Sigmoid colon (tissue), 7 donors: ENCODE measurements around the gene THBS4. TPM values are rescaled to one million over a fixed set of nuclear protein-coding genes. Genes with fewer than 3 reads are reported as not detected.

Experiments
- DNase-seq: peaks from one replicate; pipeline ENCODE4 v3.0.0-alpha.2; 2019
- H3K27ac ChIP-seq, 4 donors: fragments of 200-600 bp; sonication (generic); one replicate each; pipeline ENCODE4 v1.5.1; 2016 to 2019; ENCODE audit warnings: mild to moderate bottlenecking in 1 of 4
- H3K27me3 ChIP-seq, 3 donors: fragments of 200-600 bp; sonication (generic); one replicate each; pipeline ENCODE4 v1.5.1; 2019; ENCODE audit warnings: mild to moderate bottlenecking in 1 of 3
- H3K36me3 ChIP-seq, 4 donors: fragments of 200-600 bp; sonication (generic); one replicate each; pipeline ENCODE4 v1.5.1; 2016 to 2019
- H3K4me1 ChIP-seq, 4 donors: fragments of 200-600 bp; sonication (generic); one replicate each; pipeline ENCODE4 v1.5.1; 2017 to 2019
- H3K4me3 ChIP-seq, 4 donors: fragments of 200-600 bp; sonication (generic); one replicate each; pipeline ENCODE4 v1.5.1; 2017 to 2019; ENCODE audit warnings: mild to moderate bottlenecking in 2 of 4, moderate library complexity in 1 of 4
- H3K9me3 ChIP-seq, 4 donors: fragments of 200-600 bp in 3 of 4; sonication (generic) in 3 of 4; one replicate each; pipeline versions ENCODE4 v1.5.1 to v1.6.1; 2013 to 2019
- CTCF ChIP-seq, 4 experiments: fragments of 450-650 bp in 3 of 4; fragments of 200-600 bp in 1 of 4; IDR thresholded peaks; one replicate each; pipeline ENCODE4 v1.5.1; 2016 to 2019; ENCODE audit warnings: antibody characterized with exemption in 4 of 4, mild to moderate bottlenecking in 3 of 4, moderate library complexity in 2 of 4
- EP300 ChIP-seq, 4 donors: sonication (generic); formaldehyde crosslinking; IDR thresholded peaks; one replicate each; pipeline ENCODE4 v1.6.1; 2017; ENCODE audit warnings: antibody characterized with exemption in 4 of 4
- POLR2A ChIP-seq, 2 donors: fragments of 450-650 bp; IDR thresholded peaks; one replicate each; pipeline ENCODE4 v1.6.1; 2016; ENCODE audit warnings: antibody characterized with exemption in 2 of 2, mild to moderate bottlenecking in 2 of 2, moderate library complexity in 2 of 2
- POLR2AphosphoS5 ChIP-seq, 4 donors: sonication (generic); formaldehyde crosslinking; IDR thresholded peaks; one replicate each; pipeline ENCODE4 v1.6.1; 2017; ENCODE audit warnings: antibody characterized with exemption in 4 of 4
- WGBS, 2 donors: extraction: QIAGEN DNeasy Blood & Tissue Kit; methylation state at CpG; one replicate each; pipeline ENCODE4 v1.1.7; 2013; 5-methylcytosine and 5-hydroxymethylcytosine counted together
- intact Hi-C: fragments of 100-400 bp; cut with DNase I; formaldehyde crosslinking; loops from one replicate; pipeline ENCODE4 v1.15.1; 2023
- polyA plus RNA-seq, 3 donors: library from polyadenylated mRNA; stranded (reverse); fragments of 200-250 nt; gene quantifications; one replicate each; pipeline ENCODE4 v1.2.3, GENCODE V29; 2013
- total RNA-seq, 4 donors: library from RNA; depleted of rRNA; stranded (reverse); fragments of >200 nt; gene quantifications; one replicate each; pipeline ENCODE4 v1.1.0, GENCODE V29; 2016
- donor health status: healthy with polysubstance abuse.
- donor health status: Bipolar disorder and iron deficiency.
- donor health status: healthy.

The THBS4 gene
- total and polyA plus RNA-seq, 7 donors: 3.8 to 585 (median 62.1) TPM; not detected in 1

GRCh38 chr5:80069918-80070318 is 34.8 kb downstream of the THBS4 start:
- peak overlapping the region in 1 of 4 donors; percentile 25 for H3K27ac ChIP-seq
- no peaks in the 10 kb centered on the region for H3K27me3 ChIP-seq
- intact Hi-C loops: no loop called here
- no peak for TF ChIP-seq CTCF (IDR thresholded peaks at IDR 0.05)
- no peak for DNase-seq
- WGBS, 2 donors: 22 to 34% methylated on average over 3 of the region's 3 CpGs
- no peaks in the 10 kb centered on the region for H3K4me1 ChIP-seq
- H3K36me3 ChIP-seq: no peaks in the 10 kb centered on the region
- no peaks in the 10 kb centered on the region for H3K9me3 ChIP-seq
- H3K4me3 ChIP-seq: no peak overlapping the region

GRCh38 chr5:80070338-80071056 is 35.3 kb downstream of the THBS4 start:
- Histone ChIP-seq H3K9me3 (no peaks in the 10 kb centered on the region), H3K27me3 (no peaks in the 10 kb centered on the region), H3K27ac (no peak overlapping the region), H3K36me3 (no peaks in the 10 kb centered on the region), H3K4me3 (no peak overlapping the region), H3K4me1 (no peaks in the 10 kb centered on the region)
- WGBS, 2 donors: 74 to 84% methylated on average over 10 of the region's 10 CpGs
- TF ChIP-seq EP300 (IDR thresholded peaks at IDR 0.05) (no peak), POLR2A (IDR thresholded peaks at IDR 0.05) (no peak), CTCF (IDR thresholded peaks at IDR 0.05) (no peak), POLR2AphosphoS5 (IDR thresholded peaks at IDR 0.05) (no peak)
- no peak for DNase-seq
- intact Hi-C loops: no loop called here

DNA sequence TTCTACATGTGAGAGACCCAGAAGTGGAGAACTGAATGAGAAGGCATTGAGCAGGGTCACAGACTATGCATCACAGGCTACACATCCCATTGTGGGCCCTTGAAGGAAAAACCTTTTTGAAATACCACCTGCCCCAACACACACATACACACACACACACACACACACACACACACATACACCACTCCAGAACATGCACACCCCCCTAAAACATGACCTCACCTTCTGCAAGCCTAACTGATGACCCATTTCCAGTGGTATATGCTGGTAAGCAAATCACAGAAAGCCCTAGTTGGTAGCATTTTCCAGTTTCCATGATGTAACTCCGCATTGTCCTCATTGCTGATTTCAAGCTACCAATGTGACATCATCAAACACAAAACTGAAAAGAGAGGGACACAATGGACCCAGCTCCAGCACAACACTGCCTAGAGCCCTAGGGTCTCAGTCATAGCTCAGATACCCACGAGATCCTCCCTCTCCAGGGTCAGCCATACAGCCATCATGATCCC is 36.4 kb downstream of the THBS4 start:
- Histone ChIP-seq H3K4me3 (no peak overlapping the region), H3K27ac (no peak overlapping the region), H3K9me3 (no peaks in the 10 kb centered on the region), H3K36me3 (no peaks in the 10 kb centered on the region), H3K4me1 (no peaks in the 10 kb centered on the region), H3K27me3 (no peaks in the 10 kb centered on the region)
- TF ChIP-seq POLR2A (IDR thresholded peaks at IDR 0.05): no peak
- TF ChIP-seq POLR2AphosphoS5 (IDR thresholded peaks at IDR 0.05): no peak
- no peak for TF ChIP-seq EP300 (IDR thresholded peaks at IDR 0.05)
- TF ChIP-seq CTCF (IDR thresholded peaks at IDR 0.05): no peak
- WGBS, 2 donors: 89% methylated on average over 2 of the region's 2 CpGs
- DNase-seq: no peak
- intact Hi-C loops: no loop called here

- Histone ChIP-seq H3K27me3 (no peaks in the 10 kb centered on the region), H3K4me1 (no peaks in the 10 kb centered on the region), H3K4me3 (no peak overlapping the region), H3K9me3 (no peaks in the 10 kb centered on the region), H3K27ac (no peak overlapping the region), H3K36me3 (no peaks in the 10 kb centered on the region)
- DNase-seq: no peak
- TF ChIP-seq EP300 (IDR thresholded peaks at IDR 0.05): no peak
- no peak for TF ChIP-seq POLR2A (IDR thresholded peaks at IDR 0.05)
- no peak for TF ChIP-seq CTCF (IDR thresholded peaks at IDR 0.05)
- no peak for TF ChIP-seq POLR2AphosphoS5 (IDR thresholded peaks at IDR 0.05)
- intact Hi-C loops: no loop called here
- 92 to 95% methylated on average over 10 of the region's 10 CpGs for WGBS, 2 donors
These were observed 37.2 kb downstream of the THBS4 start for GRCh38 chr5:80072103-80073073.
